Activated CD8-positive, alpha-beta memory T cell treated with anti-CD3 and anti-CD28 coated beads, Interleukin-2, amount 50 U/mL, for 24 hours (primary cell): ENCODE results near the gene SIPA1L3.
"Not testable (repeated sequence)": the region's sequence is repeated elsewhere in the genome, so short reads cannot be mapped to it uniquely, and the experiment has no call there.

ENCODE experiments used
- DNase-seq: peaks from one replicate; pipeline ENCODE4 v3.0.0-alpha.2; 2020; ENCODE audit errors: extremely low read depth

Gene SIPA1L3, protein sequence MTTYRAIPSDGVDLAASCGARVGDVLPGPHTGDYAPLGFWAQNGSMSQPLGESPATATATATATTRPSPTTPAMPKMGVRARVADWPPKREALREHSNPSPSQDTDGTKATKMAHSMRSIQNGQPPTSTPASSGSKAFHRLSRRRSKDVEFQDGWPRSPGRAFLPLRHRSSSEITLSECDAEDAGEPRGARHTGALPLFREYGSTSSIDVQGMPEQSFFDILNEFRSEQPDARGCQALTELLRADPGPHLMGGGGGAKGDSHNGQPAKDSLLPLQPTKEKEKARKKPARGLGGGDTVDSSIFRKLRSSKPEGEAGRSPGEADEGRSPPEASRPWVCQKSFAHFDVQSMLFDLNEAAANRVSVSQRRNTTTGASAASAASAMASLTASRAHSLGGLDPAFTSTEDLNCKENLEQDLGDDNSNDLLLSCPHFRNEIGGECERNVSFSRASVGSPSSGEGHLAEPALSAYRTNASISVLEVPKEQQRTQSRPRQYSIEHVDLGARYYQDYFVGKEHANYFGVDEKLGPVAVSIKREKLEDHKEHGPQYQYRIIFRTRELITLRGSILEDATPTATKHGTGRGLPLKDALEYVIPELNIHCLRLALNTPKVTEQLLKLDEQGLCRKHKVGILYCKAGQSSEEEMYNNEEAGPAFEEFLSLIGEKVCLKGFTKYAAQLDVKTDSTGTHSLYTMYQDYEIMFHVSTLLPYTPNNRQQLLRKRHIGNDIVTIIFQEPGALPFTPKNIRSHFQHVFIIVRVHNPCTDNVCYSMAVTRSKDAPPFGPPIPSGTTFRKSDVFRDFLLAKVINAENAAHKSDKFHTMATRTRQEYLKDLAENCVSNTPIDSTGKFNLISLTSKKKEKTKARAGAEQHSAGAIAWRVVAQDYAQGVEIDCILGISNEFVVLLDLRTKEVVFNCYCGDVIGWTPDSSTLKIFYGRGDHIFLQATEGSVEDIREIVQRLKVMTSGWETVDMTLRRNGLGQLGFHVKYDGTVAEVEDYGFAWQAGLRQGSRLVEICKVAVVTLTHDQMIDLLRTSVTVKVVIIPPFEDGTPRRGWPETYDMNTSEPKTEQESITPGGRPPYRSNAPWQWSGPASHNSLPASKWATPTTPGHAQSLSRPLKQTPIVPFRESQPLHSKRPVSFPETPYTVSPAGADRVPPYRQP (N-terminal part only)

DNA sequence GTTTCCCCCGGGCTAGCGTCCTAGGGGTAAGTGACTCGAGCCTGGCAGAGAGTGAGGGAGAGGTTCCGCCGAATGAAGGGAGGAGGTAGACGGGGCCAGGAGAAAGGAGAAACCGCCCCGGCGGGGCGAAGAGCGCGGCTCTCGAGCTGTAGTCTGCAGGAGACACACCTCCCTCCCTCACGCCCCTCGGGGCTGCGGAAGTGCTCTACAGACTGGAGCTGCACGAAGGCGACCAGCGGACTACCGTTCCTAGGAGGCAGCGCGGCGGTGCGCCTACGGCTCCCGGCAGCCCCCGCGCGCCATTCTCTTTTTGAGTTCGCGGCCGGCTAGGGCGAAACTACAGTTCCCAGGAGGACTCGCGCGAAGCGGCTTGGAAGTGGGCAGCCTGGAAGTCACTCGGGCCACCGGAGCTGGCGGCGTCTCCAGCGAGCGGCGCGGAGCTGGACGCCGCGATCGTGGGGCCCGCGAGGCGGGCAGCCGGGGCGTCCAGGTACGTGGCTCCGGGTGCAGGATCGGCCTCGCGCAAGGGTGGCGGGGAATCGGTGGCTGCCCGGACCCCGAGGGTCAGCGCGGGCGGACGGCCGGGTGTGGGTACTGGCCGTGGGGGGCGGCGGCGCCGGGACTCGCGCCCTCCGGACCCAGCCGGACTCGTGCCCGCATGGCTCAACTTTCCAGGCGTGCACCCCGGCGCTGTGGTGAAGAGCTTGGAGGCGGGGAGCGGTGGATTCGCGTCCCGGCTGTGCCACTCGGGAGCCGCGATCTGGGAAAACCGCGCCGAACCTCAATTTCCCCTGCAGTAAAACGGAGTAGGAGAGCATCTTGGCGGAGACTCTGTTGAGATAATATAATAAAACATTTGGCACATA, at the start of gene SIPA1L3:
SIPA1L3 (plus strand) TSS at position 340 of the 866 bp plus-strand sequence. CDS start 174,358 bp downstream, outside the sequence.
- peak; percentile 81 for DNase-seq

DNA sequence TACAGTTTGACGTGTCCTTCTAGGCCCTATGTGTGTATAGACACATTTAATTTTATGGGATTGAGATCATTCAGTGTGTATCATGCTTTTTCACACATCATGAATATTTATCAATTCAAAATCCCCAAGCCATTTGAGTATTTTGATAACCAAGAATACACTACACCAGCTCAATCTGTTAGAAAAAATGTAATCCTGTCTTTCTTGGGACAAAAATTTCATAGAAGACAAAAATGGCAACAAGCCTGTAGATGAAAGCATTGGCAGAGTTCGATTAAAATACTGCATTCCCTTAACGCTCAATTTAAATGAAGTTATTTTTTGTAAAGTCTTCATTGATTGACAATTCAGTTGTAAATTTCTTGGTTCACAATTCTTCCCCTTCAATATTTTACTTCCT, 42.5 kb upstream of the SIPA1L3 start:
- no peak for DNase-seq

- not testable (repeated sequence) for DNase-seq
Observed at GRCh38 chr19:37865930-37866329, 41.1 kb upstream of the SIPA1L3 start.

- DNase-seq, result no peak
Observed at GRCh38 chr19:37867831-37868230, 39.2 kb upstream of the SIPA1L3 start.

- no peak for DNase-seq
Observed at GRCh38 chr19:37869766-37870340, 37.2 kb upstream of the SIPA1L3 start.

- no peak for DNase-seq
Observed at GRCh38 chr19:37872383-37872782, 34.6 kb upstream of the SIPA1L3 start.

DNA sequence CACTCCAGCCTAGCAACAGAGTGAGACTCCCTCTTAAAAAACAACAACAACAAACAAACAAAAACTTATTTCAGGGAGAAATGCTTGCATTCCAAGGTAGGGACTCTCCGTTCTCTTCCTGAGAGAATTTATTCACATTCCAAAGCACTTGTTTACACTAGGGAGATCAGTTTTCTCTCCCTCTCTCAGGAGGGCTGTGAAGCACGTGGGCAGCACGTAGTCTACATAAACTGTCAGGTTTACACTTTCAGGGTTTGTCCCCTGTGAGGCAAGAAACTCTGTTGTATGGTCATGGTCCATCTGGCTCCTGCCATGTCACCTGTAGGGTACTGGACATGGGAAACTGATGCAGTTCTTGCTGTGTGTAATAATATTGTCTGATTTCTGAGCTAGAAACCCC, 32.2 kb upstream of the SIPA1L3 start:
- no peak for DNase-seq

DNA sequence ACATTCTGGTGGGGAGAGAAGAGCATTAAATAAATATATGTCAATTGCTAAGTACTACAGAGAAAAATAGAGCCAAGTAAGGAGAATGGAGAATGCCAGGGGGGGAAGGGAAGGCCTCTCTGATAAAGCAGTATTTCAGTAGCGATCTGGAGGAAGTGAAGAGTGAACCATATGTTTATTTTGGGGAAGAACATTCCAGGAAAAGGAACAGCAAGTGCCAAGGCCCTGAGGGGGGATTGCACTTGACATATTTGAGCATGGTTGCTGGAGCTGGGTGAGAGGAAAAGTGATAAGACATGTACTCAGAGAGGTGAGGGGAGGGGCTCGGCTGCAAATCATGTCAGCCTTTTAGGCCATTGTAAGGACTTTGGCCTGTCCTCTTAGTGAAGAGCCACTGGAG, 31.0 kb upstream of the SIPA1L3 start:
- DNase-seq, result no peak

DNA sequence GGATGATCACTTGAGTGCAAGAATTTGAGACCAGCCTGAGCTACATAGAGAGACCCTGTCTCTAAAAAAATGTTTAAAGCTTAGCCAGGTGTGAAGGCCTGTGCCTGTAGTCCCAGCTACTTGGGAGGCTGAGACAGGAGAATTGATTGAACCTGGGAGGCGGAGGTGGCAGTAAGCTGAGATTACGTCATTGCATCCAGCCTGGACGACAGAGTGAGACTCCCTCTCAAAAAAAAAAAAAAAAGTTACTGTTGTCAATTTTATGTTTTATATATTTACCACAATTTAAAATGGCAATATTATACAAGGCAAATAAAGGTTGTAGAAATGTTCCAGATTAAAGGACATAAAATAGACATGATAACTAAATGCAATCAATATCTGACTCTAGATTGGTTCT, 29.9 kb upstream of the SIPA1L3 start:
- DNase-seq, result no peak

GRCh38 chr19:37885392-37885791, 21.6 kb upstream of the SIPA1L3 start:
- no peak for DNase-seq

- no peak for DNase-seq
Observed at GRCh38 chr19:37886571-37886970, 20.4 kb upstream of the SIPA1L3 start.

DNA sequence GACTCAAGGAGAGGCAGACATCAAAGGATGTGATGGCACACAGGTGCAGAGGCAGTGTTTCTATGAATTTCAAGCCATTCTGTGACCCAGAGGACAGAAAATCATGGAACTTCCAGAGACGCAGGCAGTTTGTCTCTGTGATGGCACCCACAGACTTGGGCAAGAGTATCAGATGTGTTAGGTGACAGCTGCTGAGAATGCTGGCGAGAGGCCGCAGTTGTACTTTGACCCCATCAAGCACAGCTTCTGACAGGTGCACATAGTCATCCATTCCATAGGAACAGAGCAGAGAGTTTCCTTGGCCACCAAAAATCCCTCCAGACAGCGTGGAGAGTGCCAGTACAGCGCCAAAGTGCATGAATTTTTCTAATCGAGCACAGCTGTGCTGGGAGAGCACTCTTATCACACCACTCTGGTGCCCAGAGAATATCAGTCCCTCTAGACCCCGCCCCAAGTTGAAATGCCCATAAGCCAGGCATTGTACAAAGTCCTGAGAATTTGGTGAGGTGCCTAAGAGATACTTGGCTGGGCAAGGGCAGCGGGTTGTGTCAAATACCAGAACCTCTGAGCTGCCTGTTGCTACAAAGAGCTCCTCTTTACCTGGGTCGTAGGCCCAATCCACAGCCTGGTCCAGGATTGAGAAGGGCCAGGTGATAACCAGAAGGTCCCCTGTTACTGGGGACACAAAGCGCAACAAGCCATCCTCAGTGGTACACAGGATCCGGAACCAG, 13.0 kb upstream of the SIPA1L3 start:
- DNase-seq, result no peak

DNA sequence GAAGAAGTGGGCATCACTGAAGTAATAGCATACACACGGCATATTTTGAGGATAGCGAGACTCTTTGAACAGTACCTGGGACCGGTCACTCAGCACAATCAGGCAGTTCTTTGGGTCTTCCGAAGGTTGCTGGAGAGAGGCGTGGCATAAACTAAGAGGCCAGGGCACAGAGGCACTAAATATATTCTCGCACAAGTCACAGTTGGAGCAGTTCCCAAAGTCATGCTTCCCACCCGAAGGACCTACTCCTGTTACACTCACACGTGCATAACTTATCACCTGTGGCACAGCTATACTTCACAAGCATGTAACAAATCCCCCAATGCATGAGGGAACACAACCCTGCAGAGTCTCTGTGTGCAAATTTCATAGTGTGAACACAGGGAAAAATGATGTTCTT, 10.8 kb upstream of the SIPA1L3 start:
- no peak for DNase-seq

DNA sequence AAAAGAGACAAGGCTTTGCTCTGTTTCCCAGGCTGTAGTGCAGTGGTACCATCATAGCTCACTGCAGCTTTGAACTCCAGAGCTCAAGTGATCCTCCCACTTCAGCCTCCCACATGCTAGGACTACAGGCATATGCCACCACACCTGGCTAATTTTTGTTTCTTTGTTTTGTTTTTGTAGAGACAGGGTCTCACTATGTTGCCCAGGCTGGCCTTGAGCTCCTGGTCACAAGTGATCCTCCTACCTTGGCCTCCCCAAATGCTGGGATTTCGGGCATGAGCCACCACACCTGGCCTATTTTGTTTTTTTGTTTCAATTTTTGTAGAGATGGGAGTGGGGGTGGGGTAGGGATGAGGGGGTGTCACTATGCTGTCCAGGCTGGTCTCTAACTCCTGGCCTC, 7.6 kb upstream of the SIPA1L3 start:
- no peak for DNase-seq

DNA sequence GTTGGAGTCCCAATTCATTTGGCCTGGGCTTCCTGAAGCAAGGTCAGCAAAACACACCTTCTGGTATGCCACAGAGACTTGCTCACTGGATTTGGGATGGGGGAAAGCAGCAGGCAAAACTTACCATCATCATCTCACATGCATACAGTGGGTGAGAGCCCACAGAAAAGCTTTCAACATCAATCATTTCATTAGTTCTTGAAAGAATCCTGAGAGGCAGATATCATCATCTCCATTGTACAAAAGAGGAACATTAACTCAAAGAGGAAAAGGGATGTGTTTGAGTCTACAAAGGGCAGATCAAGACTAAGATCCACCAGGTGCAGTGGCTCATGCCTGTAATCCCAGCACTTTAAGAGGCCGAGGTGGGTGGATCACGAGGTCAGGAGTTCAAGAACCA, 7.0 kb upstream of the SIPA1L3 start:
- no peak for DNase-seq

DNA sequence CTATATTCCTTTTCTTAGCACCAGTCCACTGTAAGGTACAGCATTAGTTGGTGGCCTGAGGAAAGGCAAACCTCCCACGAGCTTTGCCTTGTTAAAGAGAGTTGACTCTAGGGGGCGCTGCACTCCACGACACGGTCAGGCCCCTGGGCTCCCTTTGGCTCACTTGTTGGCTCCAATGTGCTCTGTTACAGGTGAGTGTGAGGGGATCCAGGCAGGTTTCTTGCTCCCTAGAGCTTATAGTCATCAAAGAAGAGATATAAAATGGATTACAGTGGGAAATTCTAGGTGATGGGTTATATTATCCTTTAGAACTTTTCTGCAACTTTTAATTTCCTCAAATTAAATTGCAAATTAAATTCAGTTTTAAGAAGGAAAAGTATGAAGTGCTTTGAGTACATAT, 4.3 kb upstream of the SIPA1L3 start:
- peak; percentile 54 for DNase-seq

DNA sequence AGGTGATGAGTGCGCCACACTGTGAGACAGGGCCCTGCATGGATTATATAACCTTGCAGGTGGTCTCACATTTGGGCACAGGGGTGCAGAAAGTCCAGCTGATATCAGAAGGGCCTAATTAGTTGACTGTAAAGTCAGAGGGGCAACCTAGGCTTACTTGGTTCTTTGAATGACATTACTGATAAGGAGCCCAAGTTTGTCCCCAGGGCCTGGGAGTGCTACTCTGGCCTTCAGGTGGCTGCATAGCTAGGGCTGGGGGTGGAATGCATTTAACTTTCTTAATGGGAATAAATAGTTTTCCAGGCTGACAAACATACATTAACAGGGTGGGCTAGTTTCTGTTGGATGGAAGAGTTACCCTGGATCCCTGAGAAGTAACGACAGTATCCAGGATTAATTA, 3.9 kb upstream of the SIPA1L3 start:
- no peak for DNase-seq

DNA sequence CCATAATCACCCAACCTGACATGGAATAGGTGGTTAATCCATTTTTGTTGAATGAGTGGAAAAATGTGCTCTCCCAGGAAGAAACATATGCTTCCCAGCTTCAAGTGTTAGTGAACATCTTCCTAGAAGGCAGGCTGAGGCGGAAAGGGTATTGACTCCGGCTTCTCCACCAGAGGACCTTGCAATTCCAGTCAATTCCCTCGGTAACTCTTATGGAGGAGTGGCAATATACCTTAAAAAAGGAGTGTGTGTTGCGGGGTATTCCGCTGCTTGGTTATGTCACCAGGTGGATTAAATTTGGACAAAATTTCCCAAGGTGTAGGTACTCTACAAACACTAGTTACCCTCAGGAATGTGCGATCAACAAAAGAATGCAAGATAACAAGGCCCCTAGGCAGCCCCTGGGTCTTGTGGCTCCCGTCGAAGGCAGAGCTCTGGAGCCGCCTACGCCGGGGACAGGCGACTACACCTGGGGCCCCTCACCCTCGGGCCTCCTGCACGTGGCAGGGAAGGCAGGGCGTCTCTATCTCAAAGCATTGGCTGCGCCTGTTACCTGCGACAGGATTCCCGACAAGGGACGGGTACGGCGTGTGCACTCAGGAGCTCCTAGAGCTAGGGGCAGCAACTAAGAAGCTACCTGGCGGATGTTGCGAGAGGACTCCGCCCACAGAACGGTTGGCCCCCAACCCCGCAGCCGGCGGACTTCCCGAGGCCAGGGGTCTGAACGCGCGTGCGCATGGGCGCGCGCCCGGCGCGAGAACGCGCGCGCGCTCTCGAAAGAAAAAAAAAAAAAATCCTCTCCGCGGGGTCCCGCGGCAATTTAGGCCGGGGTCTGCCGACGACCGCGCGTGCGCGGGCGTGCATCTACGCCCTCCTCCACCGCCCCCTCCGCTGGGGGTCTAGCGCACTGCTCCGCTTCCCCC, 801 bp upstream of the SIPA1L3 start, which contains the start of gene WDR87:
WDR87 (minus strand) TSS at position 649 of the 923 bp plus-strand sequence. CDS start 8,355 bp downstream, outside the sequence.
- no peak for DNase-seq
